Neuronal stem cell (in vitro differentiated cells): ENCODE data around the gene GPHN.
"Not testable (repeated sequence)": the region's sequence is repeated elsewhere in the genome, so short reads cannot be mapped to it uniquely, and the experiment has no call there.

Source experiments
- DNase-seq: peaks from one replicate; pipeline ENCODE4 v3.0.0-alpha.2; 2013; ENCODE audit warnings: low spot score
- H2AFZ ChIP-seq: one replicate; pipeline ENCODE4 v1.6.1; 2013; ENCODE audit warnings: mild to moderate bottlenecking, low read length, inconsistent platforms
- H2AK5ac ChIP-seq: 2 replicates; pipeline ENCODE4 v1.6.1; 2013; ENCODE audit warnings: low read depth, mild to moderate bottlenecking, inconsistent platforms, low read length, moderate library complexity, mixed read lengths
- H2BK120ac ChIP-seq: 2 replicates; pipeline ENCODE4 v1.6.1; 2013; ENCODE audit warnings: low read depth, mild to moderate bottlenecking, inconsistent platforms, low read length, moderate library complexity, mixed read lengths
- H2BK12ac ChIP-seq: one replicate; pipeline ENCODE4 v1.6.1; 2013; ENCODE audit warnings: low read length, inconsistent platforms
- H2BK15ac ChIP-seq: 2 replicates; pipeline ENCODE4 v1.6.1; 2013; ENCODE audit warnings: mild to moderate bottlenecking, low read length, inconsistent platforms, mixed read lengths
- H2BK5ac ChIP-seq: one replicate; pipeline ENCODE4 v1.6.1; 2013; ENCODE audit warnings: inconsistent platforms, mild to moderate bottlenecking, low read length, moderate library complexity
- H3K14ac ChIP-seq: one replicate; pipeline ENCODE4 v1.6.1; 2013; ENCODE audit warnings: low read length, inconsistent platforms
- H3K18ac ChIP-seq: 2 replicates; pipeline ENCODE4 v1.6.1; 2013; ENCODE audit warnings: low read length, inconsistent platforms
- H3K23ac ChIP-seq: 2 replicates; pipeline ENCODE4 v1.6.1; 2013; ENCODE audit warnings: low read depth, mild to moderate bottlenecking, mixed read lengths, low read length, inconsistent platforms; ENCODE audit not compliant: poor library complexity
- H3K27ac ChIP-seq: replicated peaks from 3 replicates; pipeline ENCODE4 v1.5.1; 2013; ENCODE audit warnings: low read length, inconsistent platforms
- H3K27me3 ChIP-seq, 3 experiments: 2 replicates each; pipeline ENCODE4 v1.6.1; 2013; ENCODE audit warnings: low read length in 3 of 3, mild to moderate bottlenecking in 2 of 3, inconsistent platforms in 1 of 3, low read depth in 1 of 3, mixed read lengths in 1 of 3, moderate library complexity in 1 of 3; ENCODE audit not compliant: control insufficient read depth in 3 of 3, insufficient read depth in 3 of 3
- H3K36me3 ChIP-seq, 2 donors: replicated peaks in 1 of 2; 2 replicates each; pipeline ENCODE4 v1.6.1; 2013; ENCODE audit warnings: low read length in 2 of 2; ENCODE audit not compliant: control insufficient read depth in 2 of 2, insufficient read depth in 2 of 2
- H3K4ac ChIP-seq: 2 replicates; pipeline ENCODE4 v1.6.1; 2013; ENCODE audit warnings: inconsistent platforms, mild to moderate bottlenecking, low read length, moderate library complexity
- H3K4me1 ChIP-seq, 2 donors: 1 replicate in 1 of 2; 2 replicates in 1 of 2; pipeline ENCODE4 v1.6.1; 2013; ENCODE audit warnings: low read length in 2 of 2, low read depth in 1 of 2; ENCODE audit not compliant: control insufficient read depth in 2 of 2, insufficient read depth in 1 of 2
- H3K4me2 ChIP-seq: one replicate; pipeline ENCODE4 v1.6.1; 2013; ENCODE audit warnings: mild to moderate bottlenecking, low read length, inconsistent platforms; ENCODE audit not compliant: insufficient read depth, poor library complexity, severe bottlenecking
- H3K4me3 ChIP-seq, 2 donors: 2 replicates each; pipeline ENCODE4 v1.5.1; 2013; ENCODE audit warnings: low read length in 2 of 2, mild to moderate bottlenecking in 2 of 2, inconsistent platforms in 1 of 2, moderate library complexity in 1 of 2
- H3K79me1 ChIP-seq: one replicate; pipeline ENCODE4 v1.6.1; 2013; ENCODE audit warnings: low read depth, mild to moderate bottlenecking, inconsistent platforms, low read length, moderate library complexity
- H3K9ac ChIP-seq: one replicate; pipeline ENCODE4 v1.6.1; 2013; ENCODE audit warnings: mild to moderate bottlenecking, low read depth, low read length, inconsistent platforms; ENCODE audit not compliant: poor library complexity
- H3K9me3 ChIP-seq, 2 donors: replicated peaks in 1 of 2; 2 replicates each; pipeline versions ENCODE3 to v1.6.1; 2013; ENCODE audit warnings: low read length in 2 of 2, mild to moderate bottlenecking in 2 of 2, inconsistent platforms in 1 of 2, low read depth in 1 of 2, mixed read lengths in 1 of 2, moderate library complexity in 1 of 2; ENCODE audit not compliant: control insufficient read depth in 2 of 2, insufficient read depth in 1 of 2
- H4K8ac ChIP-seq: one replicate; pipeline ENCODE4 v1.6.1; 2013; ENCODE audit warnings: low read depth, mild to moderate bottlenecking, inconsistent platforms, low read length, moderate library complexity
- H4K91ac ChIP-seq: one replicate; pipeline ENCODE4 v1.6.1; 2013; ENCODE audit warnings: low read length, low read depth, mild to moderate bottlenecking, inconsistent platforms; ENCODE audit not compliant: poor library complexity
- WGBS, 2 donors: extraction: QIAGEN DNeasy Blood & Tissue Kit; methylation state at CpG; one replicate each; pipeline ENCODE4 v1.1.7; 2013; ENCODE audit warnings: missing lambda C conversion rate in 2 of 2, mixed read lengths in 1 of 2; ENCODE audit not compliant: insufficient read length in 2 of 2, insufficient replicate concordance in 1 of 2; ENCODE audit errors: extremely low coverage in 2 of 2; 5-methylcytosine and 5-hydroxymethylcytosine counted together

Gene GPHN

GRCh38 chr14:66701813-66702212 lies 193.9 kb downstream of the GPHN start:
- no peak overlapping the region for H3K9ac ChIP-seq
- H3K4me2 ChIP-seq = no peak overlapping the region
- no peak overlapping the region for H2BK5ac ChIP-seq
- no peaks in the 10 kb centered on the region for H3K27me3 ChIP-seq
- WGBS, 2 donors = no CpG with 5 or more reads among the region's 4 CpGs
- H3K4ac ChIP-seq = no peak overlapping the region
- no peak for DNase-seq
- no peak overlapping the region for H3K27ac ChIP-seq
- H3K4me3 ChIP-seq = no peak overlapping the region
- H4K91ac ChIP-seq = no peak overlapping the region
- no peak overlapping the region for H2AFZ ChIP-seq
- no peak overlapping the region for H2AK5ac ChIP-seq
- H3K9me3 ChIP-seq = peaks cover 0 to 2% of the 10 kb centered on the region in 2 donors
- no peak overlapping the region for H3K14ac ChIP-seq
- H3K36me3 ChIP-seq = no peaks in the 10 kb centered on the region
- H2BK120ac ChIP-seq = no peak overlapping the region
- H2BK12ac ChIP-seq = no peak overlapping the region
- H3K18ac ChIP-seq = peak overlapping the region; percentile 9
- no peak overlapping the region for H2BK15ac ChIP-seq
- no peaks in the 10 kb centered on the region for H3K4me1 ChIP-seq
- no peak overlapping the region for H4K8ac ChIP-seq
- no peak overlapping the region for H3K23ac ChIP-seq
- H3K79me1 ChIP-seq = no peaks in the 10 kb centered on the region

- Histone ChIP-seq H3K4me3 (no peak overlapping the region), H4K91ac (no peak overlapping the region), H3K27ac (no peak overlapping the region), H2BK120ac (no peak overlapping the region), H3K9ac (no peak overlapping the region), H2AFZ (no peak overlapping the region), H3K18ac (no peak overlapping the region), H3K36me3 (no peaks in the 10 kb centered on the region), H2BK15ac (no peak overlapping the region), H2BK12ac (no peak overlapping the region), H2BK5ac (no peak overlapping the region), H3K4me1 (peaks cover 0 to 3% of the 10 kb centered on the region in 2 donors), H3K14ac (no peak overlapping the region), H3K4ac (no peak overlapping the region), H3K27me3 (no peaks in the 10 kb centered on the region), H3K9me3 (peaks cover 0 to 6% of the 10 kb centered on the region in 2 donors), H4K8ac (no peak overlapping the region), H3K4me2 (no peak overlapping the region), H3K23ac (no peak overlapping the region), H2AK5ac (no peak overlapping the region), H3K79me1 (no peaks in the 10 kb centered on the region)
- DNase-seq = no peak
Observed at GRCh38 chr14:66708267-66708666, 200.3 kb downstream of the GPHN start.

GRCh38 chr14:66709291-66709690 lies 201.3 kb downstream of the GPHN start:
- DNase-seq = no peak
- no peak overlapping the region for H2BK120ac ChIP-seq
- H3K14ac ChIP-seq = no peak overlapping the region
- H3K9ac ChIP-seq = no peak overlapping the region
- H3K4me3 ChIP-seq = no peak overlapping the region
- H3K27ac ChIP-seq = no peak overlapping the region
- no peaks in the 10 kb centered on the region for H3K27me3 ChIP-seq
- H3K79me1 ChIP-seq = no peaks in the 10 kb centered on the region
- no peak overlapping the region for H3K18ac ChIP-seq
- no peak overlapping the region for H2BK12ac ChIP-seq
- H2BK15ac ChIP-seq = no peak overlapping the region
- no peak overlapping the region for H3K23ac ChIP-seq
- no peaks in the 10 kb centered on the region for H3K36me3 ChIP-seq
- no peak overlapping the region for H4K8ac ChIP-seq
- H2AK5ac ChIP-seq = no peak overlapping the region
- no peak overlapping the region for H3K4me2 ChIP-seq
- peaks cover 0 to 3% of the 10 kb centered on the region in 2 donors for H3K4me1 ChIP-seq
- no peak overlapping the region for H3K4ac ChIP-seq
- peaks cover 0 to 6% of the 10 kb centered on the region in 2 donors for H3K9me3 ChIP-seq
- no peak overlapping the region for H2AFZ ChIP-seq
- no CpG with 5 or more reads among the region's 1 CpG for WGBS, 2 donors
- H2BK5ac ChIP-seq = no peak overlapping the region
- no peak overlapping the region for H4K91ac ChIP-seq

- not testable (repeated sequence) for H3K4ac ChIP-seq, H4K91ac ChIP-seq, DNase-seq, H3K9me3 ChIP-seq, H3K4me3 ChIP-seq, H3K79me1 ChIP-seq, H2BK15ac ChIP-seq, H3K4me2 ChIP-seq, H3K36me3 ChIP-seq, H3K4me1 ChIP-seq, H2BK120ac ChIP-seq, H3K9ac ChIP-seq, H4K8ac ChIP-seq, H3K18ac ChIP-seq, H2BK5ac ChIP-seq, H3K27ac ChIP-seq, H2AK5ac ChIP-seq, H2BK12ac ChIP-seq, H3K27me3 ChIP-seq, H2AFZ ChIP-seq, H3K14ac ChIP-seq, H3K23ac ChIP-seq
- WGBS, 2 donors = no CpG with 5 or more reads among the region's 4 CpGs
Observed at GRCh38 chr14:66714291-66714690, 206.3 kb downstream of the GPHN start.
